OCI-LY7 (cell line): ENCODE measurements around the gene MMP26. TPM values are rescaled to one million over a fixed set of nuclear protein-coding genes. Genes with fewer than 3 reads are reported as not detected.

ENCODE experiments used
- BruUV-seq: library from RNA; stranded (reverse); fragments of 400-500 nt; replicated peaks from 2 replicates; lab custom pipeline; 2021; lab: Mats Ljungman, UMichigan
- CTCF ChIA-PET: fragments of 300-600 bp; sonication (Branson Sonifier 250); formaldehyde crosslinking; loops from one replicate; lab custom pipeline; 2022; ENCODE audit warnings: antibody characterized with exemption; ENCODE audit not compliant: unreplicated experiment; lab: Charles Lee
- POLR2A ChIA-PET: fragments of 300-600 bp; sonication (Branson Sonifier 250); formaldehyde crosslinking; loops from one replicate; lab custom pipeline; 2022; ENCODE audit warnings: antibody characterized with exemption; lab: Charles Lee
- DNase-seq: peaks from one replicate; pipeline ENCODE4 v3.0.0-alpha.2; 2015; ENCODE audit warnings: low spot score
- H2AFZ ChIP-seq: fragments of 200-600 bp; sonication (generic), shearing (Covaris generic); 2 replicates; pipeline ENCODE4 v1.6.1; 2014; ENCODE audit warnings: mild to moderate bottlenecking, antibody characterized with exemption, low read length, moderate library complexity
- H3K27ac ChIP-seq: fragments of 200-600 bp; sonication (generic); 2 replicates; pipeline ENCODE4 v1.5.1; 2014; ENCODE audit warnings: mixed run types, low read depth, mild to moderate bottlenecking, moderate library complexity, low read length, inconsistent platforms; ENCODE audit not compliant: poor library complexity, severe bottlenecking
- H3K36me3 ChIP-seq: fragments of 200-600 bp; sonication (generic); 2 replicates; pipeline ENCODE4 v1.6.1; 2014; ENCODE audit warnings: mild to moderate bottlenecking, antibody characterized with exemption, low read length, moderate library complexity, mixed read lengths; ENCODE audit not compliant: insufficient read depth
- H3K4me1 ChIP-seq: fragments of 200-600 bp; sonication (generic); 2 replicates; pipeline ENCODE4 v1.5.1; 2014; ENCODE audit warnings: mild to moderate bottlenecking, low read length; ENCODE audit not compliant: insufficient read depth, poor library complexity, severe bottlenecking
- H3K4me2 ChIP-seq: fragments of 200-600 bp; sonication (generic); 2 replicates; pipeline ENCODE4 v1.6.1; 2014; ENCODE audit warnings: mild to moderate bottlenecking, low read length
- H3K4me3 ChIP-seq: fragments of 200-600 bp; sonication (generic); 2 replicates; pipeline ENCODE4 v1.5.1; 2014; ENCODE audit warnings: mild to moderate bottlenecking, low read depth, low read length; ENCODE audit not compliant: poor library complexity, severe bottlenecking
- H3K79me2 ChIP-seq: fragments of 200-600 bp; sonication (generic); 2 replicates; pipeline ENCODE4 v1.6.1; 2016; ENCODE audit warnings: low read depth, mild to moderate bottlenecking, low read length, moderate library complexity, mixed read lengths; ENCODE audit not compliant: insufficient read depth
- H3K9me2 ChIP-seq: fragments of 200-600 bp; sonication (generic); 2 replicates; pipeline ENCODE4 v1.6.1; 2016; ENCODE audit warnings: mild to moderate bottlenecking, low read length, mixed read lengths; ENCODE audit not compliant: insufficient read depth
- H3K9me3 ChIP-seq: fragments of 200-600 bp; sonication (generic); 2 replicates; pipeline ENCODE4 v1.6.1; 2014; ENCODE audit warnings: mild to moderate bottlenecking, mixed run types, low read length, mixed read lengths
- H4K20me1 ChIP-seq: fragments of 200-600 bp; sonication (generic); 2 replicates; pipeline ENCODE4 v1.6.1; 2014; ENCODE audit warnings: mild to moderate bottlenecking, antibody characterized with exemption, low read length, moderate library complexity, mixed read lengths; ENCODE audit not compliant: insufficient read depth
- EZH2phosphoT487 ChIP-seq: fragments of 200-600 bp; sonication (generic); IDR thresholded peaks from 2 replicates; pipeline ENCODE4 v1.6.1; 2018; ENCODE audit warnings: low read depth, borderline replicate concordance, mild to moderate bottlenecking, mixed run types, antibody characterized with exemption, low read length, moderate library complexity, mixed read lengths
- intact Hi-C: fragments of 100-400 bp; cut with micrococcal nuclease; formaldehyde crosslinking; loops from one replicate; pipeline ENCODE4 v1.10.0; 2022; ENCODE audit not compliant: unreplicated experiment
- total RNA-seq, 2 experiments: library from RNA; depleted of rRNA in 1 of 2; stranded (reverse); fragments of >200 nt in 1 of 2; shearing (Covaris generic) in 1 of 2; gene quantifications; 2 replicates each; pipeline ENCODE4 v1.2.3, GENCODE V29; 2014 to 2022
- TF ChIP-seq, protein P1 (sequence below): fragments of 200-600 bp; sonication (generic); conservative IDR thresholded peaks from 2 replicates; pipeline ENCODE4 v1.5.1; 2014; ENCODE audit warnings: mild to moderate bottlenecking, antibody characterized with exemption, low read length, moderate library complexity, mixed read lengths

The MMP26 gene
- total RNA-seq, 2 experiments from 2014 or later: not detected

DNA sequence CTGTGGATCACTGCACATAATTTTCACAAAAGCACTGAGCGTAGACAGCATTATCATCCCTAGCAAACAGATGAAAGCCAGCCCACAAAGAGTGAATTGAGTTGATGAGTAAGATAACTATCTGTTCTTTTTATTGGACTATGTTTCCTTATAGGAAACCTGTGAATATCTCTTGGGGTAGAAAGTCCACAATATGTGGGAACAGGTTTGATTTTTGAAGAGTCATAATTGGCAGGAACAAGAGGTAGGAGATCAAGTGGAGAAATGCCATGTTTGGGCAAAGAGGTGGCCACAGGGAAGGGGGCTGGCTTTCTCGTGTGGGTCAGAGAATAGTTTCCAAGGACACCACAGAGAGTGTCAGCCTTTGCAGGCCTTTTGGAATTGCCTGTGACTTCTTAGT lies 30.8 kb upstream of the MMP26 start:
- DNase-seq: no peak
- Histone ChIP-seq H3K4me2 (no peak overlapping the region), H4K20me1 (no peaks in the 10 kb centered on the region), H3K4me3 (no peak overlapping the region), H3K9me3 (no peaks in the 10 kb centered on the region), H2AFZ (no peak overlapping the region), H3K9me2 (no peaks in the 10 kb centered on the region), H3K79me2 (no peaks in the 10 kb centered on the region), H3K36me3 (no peaks in the 10 kb centered on the region), H3K4me1 (no peaks in the 10 kb centered on the region), H3K27ac (no peak overlapping the region)
- ChIA-PET CTCF (no interaction called here), POLR2A (interaction anchor here (1.0 kb wide), 1 partner anchor 36 kb away, joined by 3 read pairs; no protein-coding TSS in a partner anchor)
- intact Hi-C loops: no loop called here
- BruUV-seq: no TSS peak
- TF ChIP-seq, protein P1, sequence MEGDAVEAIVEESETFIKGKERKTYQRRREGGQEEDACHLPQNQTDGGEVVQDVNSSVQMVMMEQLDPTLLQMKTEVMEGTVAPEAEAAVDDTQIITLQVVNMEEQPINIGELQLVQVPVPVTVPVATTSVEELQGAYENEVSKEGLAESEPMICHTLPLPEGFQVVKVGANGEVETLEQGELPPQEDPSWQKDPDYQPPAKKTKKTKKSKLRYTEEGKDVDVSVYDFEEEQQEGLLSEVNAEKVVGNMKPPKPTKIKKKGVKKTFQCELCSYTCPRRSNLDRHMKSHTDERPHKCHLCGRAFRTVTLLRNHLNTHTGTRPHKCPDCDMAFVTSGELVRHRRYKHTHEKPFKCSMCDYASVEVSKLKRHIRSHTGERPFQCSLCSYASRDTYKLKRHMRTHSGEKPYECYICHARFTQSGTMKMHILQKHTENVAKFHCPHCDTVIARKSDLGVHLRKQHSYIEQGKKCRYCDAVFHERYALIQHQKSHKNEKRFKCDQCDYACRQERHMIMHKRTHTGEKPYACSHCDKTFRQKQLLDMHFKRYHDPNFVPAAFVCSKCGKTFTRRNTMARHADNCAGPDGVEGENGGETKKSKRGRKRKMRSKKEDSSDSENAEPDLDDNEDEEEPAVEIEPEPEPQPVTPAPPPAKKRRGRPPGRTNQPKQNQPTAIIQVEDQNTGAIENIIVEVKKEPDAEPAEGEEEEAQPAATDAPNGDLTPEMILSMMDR: no peak
- no peak for TF ChIP-seq EZH2phosphoT487

DNA sequence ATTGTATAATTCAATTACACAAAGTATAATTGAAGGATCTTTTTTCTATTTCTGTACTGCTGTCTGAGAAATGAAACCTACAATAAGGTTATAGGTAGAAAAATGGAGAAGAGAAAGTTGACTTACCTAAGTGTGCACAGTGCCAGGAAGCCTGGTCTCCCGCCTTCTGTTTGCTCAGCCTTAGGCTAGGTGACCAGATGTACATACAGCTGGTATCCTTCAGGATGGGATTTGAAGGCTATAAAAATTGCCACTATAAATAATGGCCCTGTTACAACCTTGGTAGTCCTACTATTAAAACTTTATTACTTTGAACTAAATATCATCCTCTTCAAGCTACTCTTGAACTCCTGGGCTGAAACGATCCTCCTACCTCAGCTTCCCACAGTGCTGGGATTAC lies 26.6 kb upstream of the MMP26 start:
- H3K4me3 ChIP-seq: no peak overlapping the region
- H3K9me2 ChIP-seq: no peaks in the 10 kb centered on the region
- POLR2A ChIA-PET: no interaction called here
- no TSS peak for BruUV-seq
- H2AFZ ChIP-seq: no peak overlapping the region
- H3K79me2 ChIP-seq: no peaks in the 10 kb centered on the region
- no peak overlapping the region for H3K4me2 ChIP-seq
- no peaks in the 10 kb centered on the region for H3K36me3 ChIP-seq
- no peak for TF ChIP-seq EZH2phosphoT487
- TF ChIP-seq, protein P1: no peak
- no peaks in the 10 kb centered on the region for H4K20me1 ChIP-seq
- DNase-seq: no peak
- intact Hi-C loops: no loop called here
- no peak overlapping the region for H3K27ac ChIP-seq
- no peaks in the 10 kb centered on the region for H3K9me3 ChIP-seq
- CTCF ChIA-PET: no interaction called here
- no peaks in the 10 kb centered on the region for H3K4me1 ChIP-seq

DNA sequence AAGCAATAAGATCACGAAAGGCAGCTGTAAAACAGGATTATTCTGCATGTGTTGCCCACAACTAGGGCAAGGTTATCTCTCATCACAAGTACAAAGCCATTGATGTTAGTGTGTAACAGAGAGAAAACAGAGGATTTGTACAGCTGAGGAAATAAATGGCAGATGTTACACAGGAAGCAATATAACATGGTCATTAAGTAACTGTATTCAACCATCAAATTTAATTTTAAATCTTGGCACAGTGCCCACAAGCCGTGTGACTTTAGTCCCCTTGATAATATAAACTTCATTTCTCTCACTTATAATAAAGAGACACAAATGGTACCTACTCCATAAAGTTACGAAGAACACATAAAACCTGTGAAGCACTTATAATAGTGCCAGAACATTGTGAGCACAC lies 24.2 kb upstream of the MMP26 start:
- BruUV-seq: no TSS peak
- DNase-seq: no peak
- ChIA-PET POLR2A (no interaction called here), CTCF (no interaction called here)
- H3K4me2 ChIP-seq: no peak overlapping the region
- no peak overlapping the region for H3K4me3 ChIP-seq
- no peaks in the 10 kb centered on the region for H4K20me1 ChIP-seq
- no peaks in the 10 kb centered on the region for H3K9me2 ChIP-seq
- intact Hi-C loops: no loop called here
- H3K9me3 ChIP-seq: no peaks in the 10 kb centered on the region
- no peaks in the 10 kb centered on the region for H3K4me1 ChIP-seq
- H2AFZ ChIP-seq: no peak overlapping the region
- no peak overlapping the region for H3K27ac ChIP-seq
- no peak for TF ChIP-seq EZH2phosphoT487
- TF ChIP-seq, protein P1: no peak
- H3K36me3 ChIP-seq: no peaks in the 10 kb centered on the region
- H3K79me2 ChIP-seq: no peaks in the 10 kb centered on the region
